Nephron (organoid): Measurements from ENCODE around the gene COL11A2.

Source experiments
- H3K27ac Mint-ChIP-seq, 3 experiments: 2 replicates each; pipeline ENCODE4 v1.8.0; 2020; ENCODE audit warnings: mixed read lengths in 3 of 3, mild to moderate bottlenecking in 2 of 3, moderate library complexity in 1 of 3
- H3K27me3 Mint-ChIP-seq: 2 replicates; pipeline ENCODE4 v1.8.0; 2021; ENCODE audit warnings: low read depth, mild to moderate bottlenecking, moderate library complexity, mixed read lengths
- H3K36me3 Mint-ChIP-seq: 2 replicates; pipeline ENCODE4 v1.8.0; 2020; ENCODE audit warnings: low read depth, mixed read lengths
- H3K4me1 Mint-ChIP-seq: 2 replicates; pipeline ENCODE4 v1.8.0; 2020; ENCODE audit warnings: mixed read lengths
- H3K4me3 Mint-ChIP-seq, 3 experiments: 2 replicates each; pipeline ENCODE4 v1.8.0; 2020; ENCODE audit warnings: mild to moderate bottlenecking in 3 of 3, mixed read lengths in 3 of 3, moderate library complexity in 2 of 3
- H3K9me3 Mint-ChIP-seq: 2 replicates; pipeline ENCODE4 v1.8.0; 2020; ENCODE audit warnings: mixed read lengths
- TF ChIP-seq, protein P1 (sequence below), 3 experiments: fragments of 200-600 bp; sonication (generic); IDR thresholded peaks; one replicate each; pipeline ENCODE4 v1.5.0; 2021; ENCODE audit warnings: antibody characterized with exemption in 3 of 3; ENCODE audit not compliant: unreplicated experiment in 3 of 3

Gene COL11A2

DNA sequence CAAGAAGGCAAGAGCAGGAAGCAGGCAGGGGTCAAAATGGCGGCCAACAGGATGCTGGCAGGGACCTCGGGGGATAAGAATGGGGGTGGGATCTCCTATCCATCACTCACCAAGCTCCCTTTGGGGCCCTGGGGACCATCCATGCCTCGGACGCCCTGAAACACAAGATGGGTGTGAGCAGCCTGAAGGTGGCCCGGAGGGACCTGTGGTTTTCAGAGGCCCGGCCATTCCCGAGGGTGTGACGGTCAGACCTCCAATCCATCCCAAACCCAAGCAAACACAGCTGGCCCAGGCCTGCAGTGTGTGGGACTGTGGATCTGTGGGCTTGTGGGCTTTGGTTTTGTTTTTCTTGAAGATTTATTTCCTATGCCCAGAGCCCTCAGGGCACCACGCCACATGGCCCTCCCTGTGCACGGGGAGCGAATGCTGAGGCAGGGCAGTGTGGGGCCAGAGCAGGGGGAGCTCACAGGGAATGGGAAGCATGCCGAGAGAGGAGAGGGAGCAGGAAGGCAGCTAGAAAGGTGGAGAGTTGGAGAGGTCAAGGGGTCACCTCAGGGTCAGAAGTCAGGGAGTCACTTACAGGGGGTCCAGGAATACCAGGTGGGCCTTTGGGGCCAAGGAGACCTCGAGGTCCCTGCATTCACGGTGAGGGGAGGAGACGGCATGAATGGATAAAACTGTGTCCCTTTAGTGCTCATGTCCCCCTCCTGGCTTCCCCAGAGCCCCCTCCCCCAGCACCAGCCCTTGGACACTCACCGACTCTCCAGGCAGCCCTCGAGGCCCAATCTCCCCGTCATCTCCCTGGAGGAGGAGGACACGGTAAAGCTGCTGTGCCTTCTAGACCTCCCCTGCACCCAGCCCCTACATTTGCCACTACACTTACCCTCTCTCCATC is 14.5 kb downstream of the COL11A2 start:
- H3K4me1 Mint-ChIP-seq: no peaks in the 10 kb centered on the region
- no peaks in the 10 kb centered on the region for H3K9me3 Mint-ChIP-seq
- H3K27me3 Mint-ChIP-seq: peaks cover 16% of the 10 kb centered on the region
- TF ChIP-seq, protein P1, sequence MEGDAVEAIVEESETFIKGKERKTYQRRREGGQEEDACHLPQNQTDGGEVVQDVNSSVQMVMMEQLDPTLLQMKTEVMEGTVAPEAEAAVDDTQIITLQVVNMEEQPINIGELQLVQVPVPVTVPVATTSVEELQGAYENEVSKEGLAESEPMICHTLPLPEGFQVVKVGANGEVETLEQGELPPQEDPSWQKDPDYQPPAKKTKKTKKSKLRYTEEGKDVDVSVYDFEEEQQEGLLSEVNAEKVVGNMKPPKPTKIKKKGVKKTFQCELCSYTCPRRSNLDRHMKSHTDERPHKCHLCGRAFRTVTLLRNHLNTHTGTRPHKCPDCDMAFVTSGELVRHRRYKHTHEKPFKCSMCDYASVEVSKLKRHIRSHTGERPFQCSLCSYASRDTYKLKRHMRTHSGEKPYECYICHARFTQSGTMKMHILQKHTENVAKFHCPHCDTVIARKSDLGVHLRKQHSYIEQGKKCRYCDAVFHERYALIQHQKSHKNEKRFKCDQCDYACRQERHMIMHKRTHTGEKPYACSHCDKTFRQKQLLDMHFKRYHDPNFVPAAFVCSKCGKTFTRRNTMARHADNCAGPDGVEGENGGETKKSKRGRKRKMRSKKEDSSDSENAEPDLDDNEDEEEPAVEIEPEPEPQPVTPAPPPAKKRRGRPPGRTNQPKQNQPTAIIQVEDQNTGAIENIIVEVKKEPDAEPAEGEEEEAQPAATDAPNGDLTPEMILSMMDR (IDR thresholded peaks at IDR 0.05; ENCODE audit: unreplicated experiment in 3 of 3): no peak
- H3K4me3 Mint-ChIP-seq: no peak overlapping the region
- no peak overlapping the region for H3K27ac Mint-ChIP-seq
- H3K36me3 Mint-ChIP-seq: no peaks in the 10 kb centered on the region

DNA sequence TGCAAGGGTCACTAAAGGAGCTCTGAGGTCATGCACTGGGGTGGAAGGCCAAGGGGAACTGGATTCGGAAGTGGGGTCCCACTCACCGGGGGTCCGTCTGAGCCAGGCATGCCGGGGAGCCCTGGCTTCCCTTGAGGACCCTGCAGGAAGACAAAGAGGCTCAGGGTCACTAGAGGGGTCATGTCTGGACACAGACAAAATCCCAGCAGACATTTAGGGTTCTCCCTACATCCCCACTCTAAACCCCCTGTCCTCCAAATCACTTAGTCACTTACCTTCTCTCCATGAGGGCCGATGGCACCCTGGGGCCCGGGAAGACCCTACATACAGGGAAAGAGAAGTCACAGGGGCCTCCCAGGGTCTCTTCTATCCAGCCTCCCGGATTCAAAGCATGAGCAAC is 15.4 kb downstream of the COL11A2 start:
- H3K4me3 Mint-ChIP-seq: no peak overlapping the region
- no peaks in the 10 kb centered on the region for H3K4me1 Mint-ChIP-seq
- H3K27ac Mint-ChIP-seq: no peak overlapping the region
- peaks cover 20% of the 10 kb centered on the region for H3K27me3 Mint-ChIP-seq
- H3K9me3 Mint-ChIP-seq: no peaks in the 10 kb centered on the region
- no peaks in the 10 kb centered on the region for H3K36me3 Mint-ChIP-seq
- TF ChIP-seq, protein P1 (IDR thresholded peaks at IDR 0.05; ENCODE audit: unreplicated experiment in 3 of 3): no peak

DNA sequence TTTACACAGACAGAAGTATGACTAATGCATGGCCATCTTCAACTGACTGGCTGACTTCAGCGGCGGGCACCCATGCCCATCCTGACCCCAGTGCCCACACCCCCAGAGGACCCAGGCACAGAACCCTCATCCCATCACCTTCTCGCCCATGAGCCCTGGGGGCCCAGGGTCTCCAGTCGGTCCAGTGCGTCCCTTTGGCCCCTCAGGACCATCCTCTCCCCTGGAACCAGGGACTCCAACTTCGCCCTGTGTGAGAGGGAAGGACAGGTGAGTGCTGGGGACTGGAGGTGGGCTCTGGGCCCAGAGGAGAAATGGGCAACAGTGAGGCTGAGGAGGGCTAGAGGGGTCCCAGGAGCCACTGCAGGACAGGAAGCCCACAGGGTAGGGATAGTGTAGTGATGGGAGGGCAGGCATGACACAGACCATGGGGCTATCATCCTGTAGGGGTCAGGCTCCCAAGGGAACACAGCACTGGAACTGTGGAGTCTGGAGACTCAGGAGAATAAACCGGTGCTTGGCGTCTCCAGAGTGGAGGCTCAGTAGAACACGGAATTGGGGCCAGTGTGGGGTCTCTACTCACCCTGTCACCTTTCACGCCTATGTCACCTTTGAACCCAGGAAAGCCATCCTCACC is 16.7 kb downstream of the COL11A2 start:
- TF ChIP-seq, protein P1 (IDR thresholded peaks at IDR 0.05; ENCODE audit: unreplicated experiment in 3 of 3): no peak
- no peak overlapping the region for H3K4me3 Mint-ChIP-seq
- no peaks in the 10 kb centered on the region for H3K9me3 Mint-ChIP-seq
- H3K36me3 Mint-ChIP-seq: no peaks in the 10 kb centered on the region
- H3K27ac Mint-ChIP-seq: no peak overlapping the region
- H3K4me1 Mint-ChIP-seq: no peaks in the 10 kb centered on the region
- H3K27me3 Mint-ChIP-seq: peaks cover 17% of the 10 kb centered on the region

DNA sequence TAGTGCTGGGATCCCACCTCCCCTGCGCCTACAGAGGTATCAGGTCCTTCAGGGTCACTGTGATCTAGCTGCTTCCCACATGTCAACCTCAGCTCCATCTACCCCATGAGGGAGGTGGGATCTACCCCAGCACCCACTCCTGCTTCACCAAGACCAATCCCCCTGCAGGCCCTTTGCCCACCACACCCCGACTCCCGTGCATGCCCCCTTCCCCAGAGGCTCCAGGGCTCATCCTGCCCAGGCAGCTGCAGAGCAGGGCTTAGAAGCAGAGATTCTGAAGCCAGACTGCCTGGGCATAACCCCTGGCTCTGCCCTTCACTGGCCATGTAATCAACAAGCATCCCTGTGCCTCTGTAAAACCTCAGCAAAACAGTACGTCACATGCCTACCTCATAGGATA is 17.5 kb downstream of the COL11A2 start:
- no peak overlapping the region for H3K4me3 Mint-ChIP-seq

DNA sequence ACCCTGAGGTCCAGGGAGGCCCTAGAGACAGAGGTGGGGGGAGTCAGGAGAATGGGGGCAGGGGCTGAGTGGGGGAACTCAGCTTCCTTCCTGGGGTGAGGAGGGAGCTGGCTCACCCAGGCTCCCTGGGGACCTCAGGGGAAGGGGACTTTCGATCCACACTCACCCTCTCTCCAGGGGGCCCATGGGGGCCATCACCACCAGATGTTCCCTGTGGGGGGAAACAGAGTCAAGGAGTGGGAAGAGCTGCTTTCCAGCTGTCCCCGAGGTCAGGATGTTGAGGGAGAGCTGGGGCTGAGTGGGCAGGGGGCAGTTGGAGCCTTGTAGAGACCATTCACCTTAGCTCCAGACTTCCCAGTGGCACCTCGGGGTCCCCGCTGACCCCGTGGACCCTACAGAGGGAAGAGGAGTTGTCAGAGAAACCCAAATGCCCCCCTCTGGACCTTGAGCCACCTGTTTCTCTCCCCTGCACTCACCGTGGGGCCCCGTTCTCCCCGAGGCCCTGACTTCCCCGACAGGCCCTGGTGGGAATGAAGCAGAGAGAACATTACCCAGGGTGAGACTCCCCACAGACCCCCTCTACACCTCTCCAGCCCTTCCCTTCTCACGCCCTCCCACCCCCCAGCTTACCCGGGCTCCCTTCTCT is 18.6 kb downstream of the COL11A2 start:
- no peak overlapping the region for H3K27ac Mint-ChIP-seq
- H3K9me3 Mint-ChIP-seq: no peaks in the 10 kb centered on the region
- H3K4me3 Mint-ChIP-seq: no peak overlapping the region
- H3K36me3 Mint-ChIP-seq: no peaks in the 10 kb centered on the region
- H3K27me3 Mint-ChIP-seq: peaks cover 18% of the 10 kb centered on the region
- TF ChIP-seq, protein P1 (IDR thresholded peaks at IDR 0.05; ENCODE audit: unreplicated experiment in 3 of 3): no peak
- H3K4me1 Mint-ChIP-seq: no peaks in the 10 kb centered on the region

More for the DNA sequence above, 17.5 kb downstream of the COL11A2 start:
- Mint-ChIP-seq H3K27ac (peak overlapping the region in 1 of 3 experiments; percentile 37), H3K9me3 (no peaks in the 10 kb centered on the region), H3K4me1 (no peaks in the 10 kb centered on the region), H3K36me3 (no peaks in the 10 kb centered on the region), H3K27me3 (peaks cover 14% of the 10 kb centered on the region)
- TF ChIP-seq, protein P1 (IDR thresholded peaks at IDR 0.05; ENCODE audit: unreplicated experiment in 3 of 3): no peak
